Astrocyte of the spinal cord (primary cell): ENCODE data around the gene ZIC2.

Experiments
- DNase-seq: peaks from one replicate; pipeline ENCODE4 v3.0.0; 2011; ENCODE audit warnings: low read depth, low spot score
- H3K4me3 ChIP-seq: 2 replicates; pipeline ENCODE4 v1.5.1; 2011; ENCODE audit warnings: low read depth, mild to moderate bottlenecking, low read length, moderate library complexity
- in situ Hi-C: cut with HindIII; loops from 2 replicates; pipeline ENCODE4 v1.10.0; 2017; ENCODE audit warnings: low sequenced_read_pairs
- TF ChIP-seq, protein P1 (sequence below): IDR thresholded peaks from 2 replicates; pipeline ENCODE4 v1.5.1; 2012; ENCODE audit warnings: low read depth, mild to moderate bottlenecking, low read length, inconsistent platforms

ZIC2 gene

DNA sequence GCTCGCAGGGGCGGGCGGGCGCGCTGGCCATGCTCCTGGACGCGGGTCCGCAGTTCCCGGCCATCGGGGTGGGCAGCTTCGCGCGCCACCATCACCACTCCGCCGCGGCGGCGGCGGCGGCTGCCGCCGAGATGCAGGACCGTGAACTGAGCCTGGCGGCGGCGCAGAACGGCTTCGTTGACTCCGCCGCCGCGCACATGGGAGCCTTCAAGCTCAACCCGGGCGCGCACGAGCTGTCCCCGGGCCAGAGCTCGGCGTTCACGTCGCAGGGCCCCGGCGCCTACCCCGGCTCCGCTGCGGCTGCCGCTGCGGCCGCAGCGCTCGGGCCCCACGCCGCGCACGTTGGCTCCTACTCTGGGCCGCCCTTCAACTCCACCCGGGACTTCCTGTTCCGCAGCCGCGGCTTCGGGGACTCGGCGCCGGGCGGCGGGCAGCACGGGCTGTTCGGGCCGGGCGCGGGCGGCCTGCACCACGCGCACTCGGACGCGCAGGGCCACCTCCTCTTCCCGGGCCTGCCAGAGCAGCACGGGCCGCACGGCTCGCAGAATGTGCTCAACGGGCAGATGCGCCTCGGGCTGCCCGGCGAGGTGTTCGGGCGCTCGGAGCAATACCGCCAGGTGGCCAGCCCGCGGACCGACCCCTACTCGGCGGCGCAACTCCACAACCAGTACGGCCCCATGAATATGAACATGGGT is 599 bp downstream of the ZIC2 start:
- peak overlapping the region; percentile 76 for H3K4me3 ChIP-seq
- TF ChIP-seq, protein P1, sequence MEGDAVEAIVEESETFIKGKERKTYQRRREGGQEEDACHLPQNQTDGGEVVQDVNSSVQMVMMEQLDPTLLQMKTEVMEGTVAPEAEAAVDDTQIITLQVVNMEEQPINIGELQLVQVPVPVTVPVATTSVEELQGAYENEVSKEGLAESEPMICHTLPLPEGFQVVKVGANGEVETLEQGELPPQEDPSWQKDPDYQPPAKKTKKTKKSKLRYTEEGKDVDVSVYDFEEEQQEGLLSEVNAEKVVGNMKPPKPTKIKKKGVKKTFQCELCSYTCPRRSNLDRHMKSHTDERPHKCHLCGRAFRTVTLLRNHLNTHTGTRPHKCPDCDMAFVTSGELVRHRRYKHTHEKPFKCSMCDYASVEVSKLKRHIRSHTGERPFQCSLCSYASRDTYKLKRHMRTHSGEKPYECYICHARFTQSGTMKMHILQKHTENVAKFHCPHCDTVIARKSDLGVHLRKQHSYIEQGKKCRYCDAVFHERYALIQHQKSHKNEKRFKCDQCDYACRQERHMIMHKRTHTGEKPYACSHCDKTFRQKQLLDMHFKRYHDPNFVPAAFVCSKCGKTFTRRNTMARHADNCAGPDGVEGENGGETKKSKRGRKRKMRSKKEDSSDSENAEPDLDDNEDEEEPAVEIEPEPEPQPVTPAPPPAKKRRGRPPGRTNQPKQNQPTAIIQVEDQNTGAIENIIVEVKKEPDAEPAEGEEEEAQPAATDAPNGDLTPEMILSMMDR = no peak
- peak; percentile 46 for DNase-seq
- in situ Hi-C loops = no loop called here

DNA sequence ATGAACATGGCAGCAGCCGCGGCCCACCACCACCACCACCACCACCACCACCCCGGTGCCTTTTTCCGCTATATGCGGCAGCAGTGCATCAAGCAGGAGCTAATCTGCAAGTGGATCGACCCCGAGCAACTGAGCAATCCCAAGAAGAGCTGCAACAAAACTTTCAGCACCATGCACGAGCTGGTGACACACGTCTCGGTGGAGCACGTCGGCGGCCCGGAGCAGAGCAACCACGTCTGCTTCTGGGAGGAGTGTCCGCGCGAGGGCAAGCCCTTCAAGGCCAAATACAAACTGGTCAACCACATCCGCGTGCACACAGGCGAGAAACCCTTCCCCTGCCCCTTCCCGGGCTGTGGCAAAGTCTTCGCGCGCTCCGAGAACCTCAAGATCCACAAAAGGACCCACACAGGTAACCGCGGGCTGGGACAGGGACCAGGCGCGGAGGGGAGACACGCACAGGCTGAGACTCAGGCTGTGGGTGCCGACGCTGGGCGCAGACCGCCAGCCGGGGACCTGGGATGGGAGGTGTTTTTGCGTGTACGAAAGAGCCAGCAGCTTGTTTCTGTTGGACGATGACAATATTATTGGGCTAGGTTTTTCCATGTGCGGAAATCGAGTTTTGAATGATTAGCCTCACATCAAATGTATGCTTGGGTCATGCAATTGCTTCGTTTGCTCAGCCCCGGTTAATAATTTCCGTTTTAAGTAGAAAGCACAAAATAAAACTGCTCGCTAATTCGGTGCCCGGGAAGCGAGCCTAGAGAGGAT is 1.3 kb downstream of the ZIC2 start:
- no peak for DNase-seq
- H3K4me3 ChIP-seq = peak overlapping the region; percentile 76
- TF ChIP-seq, protein P1 = no peak
- in situ Hi-C loops = no loop called here

DNA sequence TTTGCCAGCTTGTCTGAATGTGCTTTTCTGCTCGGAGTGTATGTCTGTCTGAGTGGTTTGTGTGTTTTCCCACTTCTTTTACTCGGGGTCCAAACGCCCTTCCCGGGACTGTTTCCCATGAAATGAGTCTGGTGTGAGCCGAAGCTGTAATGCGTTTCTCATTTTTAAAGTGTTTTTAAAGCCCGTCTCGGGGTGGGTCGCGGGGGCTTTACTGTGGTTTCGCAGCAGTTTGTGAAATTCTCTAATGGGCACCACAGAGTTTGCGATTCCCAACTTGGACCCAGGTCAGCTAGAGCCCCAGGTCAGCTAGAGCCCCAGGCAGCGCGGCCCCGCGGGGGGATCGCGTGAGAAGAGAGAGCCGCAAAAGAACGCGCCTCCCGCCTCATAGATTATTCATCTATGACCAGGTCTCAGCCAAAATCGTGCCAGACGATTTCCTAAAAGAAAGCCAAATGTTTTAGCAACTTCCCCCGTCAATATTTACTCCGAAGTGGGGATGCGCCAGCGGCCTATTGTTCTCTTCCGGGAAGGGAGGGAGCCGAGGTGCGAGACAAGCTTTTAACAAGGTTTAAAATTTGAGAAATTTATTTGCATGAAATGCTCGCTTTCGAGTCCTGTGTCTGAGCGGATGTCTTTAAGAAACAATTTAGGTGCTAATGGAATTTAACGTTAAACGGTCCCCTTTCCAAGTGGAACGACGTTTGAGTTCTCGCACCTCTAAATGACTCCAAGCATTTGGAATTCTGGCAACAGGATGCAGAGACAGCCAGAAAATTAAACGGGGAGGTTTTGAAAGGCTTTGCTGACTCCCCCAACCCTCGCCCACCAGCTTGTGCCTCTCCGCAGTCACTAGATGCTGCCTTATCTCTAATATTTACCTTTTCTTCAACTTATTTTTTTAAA is 2.2 kb downstream of the ZIC2 start:
- TF ChIP-seq, protein P1 = no peak
- in situ Hi-C loops = no loop called here
- H3K4me3 ChIP-seq = peak overlapping the region; percentile 76
- DNase-seq = no peak

DNA sequence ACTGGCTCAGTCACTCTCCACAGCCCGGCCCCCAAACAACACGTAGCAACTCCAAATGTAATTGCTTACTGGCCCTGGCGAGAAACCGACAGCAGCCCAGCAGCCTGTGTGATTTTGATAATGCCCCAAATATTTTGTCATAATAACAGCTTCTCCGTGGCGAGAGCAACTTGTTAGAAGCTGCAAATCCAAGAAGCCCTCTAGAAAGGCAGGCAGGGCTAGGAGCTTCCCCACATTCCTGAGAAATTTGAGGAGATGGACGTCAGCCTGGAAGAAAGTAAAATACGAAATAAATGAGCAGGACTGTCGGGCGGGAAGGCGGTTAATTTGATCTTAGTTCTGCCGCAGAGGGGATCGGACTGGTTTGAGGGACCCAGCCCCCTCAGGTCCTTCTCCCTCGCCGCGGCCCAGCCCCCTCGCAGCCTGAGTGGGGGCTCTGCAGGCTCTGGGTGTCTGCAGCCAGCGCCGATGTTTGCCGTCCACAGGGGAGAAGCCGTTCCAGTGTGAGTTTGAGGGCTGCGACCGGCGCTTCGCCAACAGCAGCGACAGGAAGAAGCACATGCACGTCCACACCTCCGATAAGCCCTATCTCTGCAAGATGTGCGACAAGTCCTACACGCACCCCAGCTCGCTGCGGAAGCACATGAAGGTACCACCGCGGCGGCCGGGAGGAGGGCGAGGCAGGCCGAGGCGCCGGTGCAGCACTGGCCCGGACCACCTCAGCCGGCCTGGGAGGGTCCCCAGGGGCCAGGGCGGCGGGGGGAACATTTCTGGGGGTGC is 3.1 kb downstream of the ZIC2 start:
- in situ Hi-C loops = no loop called here
- peak overlapping the region; percentile 76 for H3K4me3 ChIP-seq
- TF ChIP-seq, protein P1 = no peak
- peak; percentile 32 for DNase-seq

DNA sequence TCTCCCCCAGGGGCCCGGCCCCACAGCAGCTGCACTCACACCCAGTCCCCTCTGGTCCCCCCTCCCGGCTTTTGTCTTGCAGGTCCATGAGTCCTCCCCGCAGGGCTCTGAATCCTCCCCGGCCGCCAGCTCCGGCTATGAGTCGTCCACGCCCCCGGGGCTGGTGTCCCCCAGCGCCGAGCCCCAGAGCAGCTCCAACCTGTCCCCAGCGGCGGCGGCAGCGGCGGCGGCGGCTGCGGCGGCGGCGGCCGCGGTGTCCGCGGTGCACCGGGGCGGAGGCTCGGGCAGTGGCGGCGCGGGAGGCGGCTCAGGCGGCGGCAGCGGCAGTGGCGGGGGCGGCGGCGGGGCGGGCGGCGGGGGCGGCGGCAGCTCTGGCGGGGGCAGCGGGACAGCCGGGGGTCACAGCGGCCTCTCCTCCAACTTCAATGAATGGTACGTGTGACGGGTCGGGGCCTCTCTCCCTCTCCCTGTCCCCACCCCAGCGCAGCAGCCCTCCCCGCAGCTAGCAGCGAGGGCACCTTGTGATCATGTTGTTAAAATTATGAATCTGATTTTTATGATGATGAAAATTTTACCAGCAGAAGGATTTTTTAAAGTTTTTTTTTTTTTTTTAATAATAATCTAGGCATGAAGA is 3.8 kb downstream of the ZIC2 start:
- TF ChIP-seq, protein P1 = no peak
- in situ Hi-C loops = no loop called here
- H3K4me3 ChIP-seq = peak overlapping the region; percentile 76
- no peak for DNase-seq
